Activated CD4-positive, alpha-beta T cell treated with anti-CD3 and anti-CD28 coated beads, Interleukin-2, amount 50 U/mL, for 4 hours (primary cell): Measurements from ENCODE around the gene EPN3.

Source experiments
- DNase-seq, 2 experiments: peaks; one replicate each; pipeline ENCODE4 v3.0.0-alpha.2; 2020

Gene EPN3

GRCh38 chr17:50572541-50572940 is 40.0 kb downstream of the EPN3 start:
- DNase-seq, result no peak

- no peak for DNase-seq
Observed at GRCh38 chr17:50573866-50574611, 41.5 kb downstream of the EPN3 start.

GRCh38 chr17:50575581-50576210 is 43.2 kb downstream of the EPN3 start:
- DNase-seq, result no peak

- DNase-seq, result no peak
Observed at GRCh38 chr17:50576864-50577263, 44.3 kb downstream of the EPN3 start.

- DNase-seq, result no peak
Observed at GRCh38 chr17:50577451-50577954, 45.0 kb downstream of the EPN3 start.

- DNase-seq, result no peak
Observed at GRCh38 chr17:50578173-50578572, 45.6 kb downstream of the EPN3 start.

GRCh38 chr17:50579399-50579798 is 46.9 kb downstream of the EPN3 start:
- no peak for DNase-seq

GRCh38 chr17:50580646-50581045 is 48.1 kb downstream of the EPN3 start:
- DNase-seq, result no peak

- DNase-seq, result no peak
Observed at GRCh38 chr17:50581316-50581715, 48.8 kb downstream of the EPN3 start.

- no peak for DNase-seq
Observed at GRCh38 chr17:50582741-50583140, 50.2 kb downstream of the EPN3 start.

GRCh38 chr17:50583641-50584040 is 51.1 kb downstream of the EPN3 start:
- no peak for DNase-seq

- DNase-seq, result no peak
Observed at GRCh38 chr17:50584116-50584515, 51.6 kb downstream of the EPN3 start.

- no peak for DNase-seq
Observed at GRCh38 chr17:50584749-50585148, 52.2 kb downstream of the EPN3 start.

- DNase-seq, result no peak
Observed at GRCh38 chr17:50585346-50585745, 52.8 kb downstream of the EPN3 start.

- no peak for DNase-seq
Observed at GRCh38 chr17:50585891-50586290, 53.4 kb downstream of the EPN3 start.

GRCh38 chr17:50586421-50587247 is 54.1 kb downstream of the EPN3 start:
- no peak for DNase-seq

- no peak for DNase-seq
Observed at GRCh38 chr17:50587571-50587970, 55.0 kb downstream of the EPN3 start.

- no peak for DNase-seq
Observed at GRCh38 chr17:50588391-50589049, 56.0 kb downstream of the EPN3 start.

- no peak for DNase-seq
Observed at GRCh38 chr17:50589095-50589705, 56.7 kb downstream of the EPN3 start.

GRCh38 chr17:50590946-50591737 is 58.6 kb downstream of the EPN3 start:
- no peak for DNase-seq

- DNase-seq, result no peak
Observed at GRCh38 chr17:50593321-50593720, 60.8 kb downstream of the EPN3 start.
